H1 (cell line): ENCODE data around the gene ZNF213. TPM values are rescaled to one million over a fixed set of nuclear protein-coding genes. Genes with fewer than 3 reads are reported as not detected.
A peak's percentile ranks its signal among the peaks of the same experiment; 100 is the strongest.

Source experiments
- CTCF ChIA-PET: fragments of 300-600 bp; sonication (Branson Sonifier 250); formaldehyde crosslinking; loops from one replicate; lab custom pipeline; 2021; ENCODE audit not compliant: partially characterized antibody; lab: Charles Lee
- POLR2A ChIA-PET: fragments of 300-600 bp; sonication (Branson Sonifier 250); formaldehyde crosslinking; loops from one replicate; lab custom pipeline; 2021; ENCODE audit warnings: inconsistent platforms; ENCODE audit not compliant: partially characterized antibody; lab: Charles Lee
- DNase-seq, 2 experiments: peaks; one replicate each; pipeline versions ENCODE4 v3.0.0 to v3.0.0-alpha.2; 2010 to 2022; ENCODE audit warnings: low spot score in 2 of 2, low read depth in 1 of 2, mixed read lengths in 1 of 2
- FAIRE-seq: peaks from 2 replicates; lab custom pipeline; 2011; peaks lifted over from hg19 to GRCh38; lab: Jason Lieb, UNC
- H2AFZ ChIP-seq: 2 replicates; pipeline ENCODE4 v1.8.1; 2012; ENCODE audit warnings: low read length, inconsistent platforms
- H2AK5ac ChIP-seq: 2 replicates; pipeline ENCODE4 v1.6.1; 2013; ENCODE audit warnings: low read depth, low read length
- H2BK120ac ChIP-seq: replicated peaks from 2 replicates; pipeline ENCODE3; 2013; ENCODE audit warnings: low read depth, low read length, inconsistent platforms
- H2BK12ac ChIP-seq: 2 replicates; pipeline ENCODE4 v1.6.1; 2013; ENCODE audit warnings: low read depth, low read length
- H2BK15ac ChIP-seq: 2 replicates; pipeline ENCODE4 v1.6.1; 2013; ENCODE audit warnings: low read length
- H2BK20ac ChIP-seq: 2 replicates; pipeline ENCODE4 v1.6.1; 2013; ENCODE audit warnings: low read length
- H2BK5ac ChIP-seq: 2 replicates; pipeline ENCODE4 v1.6.1; 2013; ENCODE audit warnings: low read depth, low read length
- H3K14ac ChIP-seq: 2 replicates; pipeline ENCODE4 v1.6.1; 2013; ENCODE audit warnings: inconsistent platforms; ENCODE audit not compliant: insufficient read length
- H3K18ac ChIP-seq: 2 replicates; pipeline ENCODE4 v1.6.1; 2013; ENCODE audit warnings: low read length; ENCODE audit errors: extremely low read depth
- H3K23ac ChIP-seq: 2 replicates; pipeline ENCODE4 v1.6.1; 2013; ENCODE audit warnings: inconsistent platforms; ENCODE audit not compliant: insufficient read length
- H3K23me2 ChIP-seq: 2 replicates; pipeline ENCODE4 v1.6.1; 2013; ENCODE audit warnings: low read depth, low read length
- H3K27ac ChIP-seq: 2 replicates; pipeline ENCODE4 v1.6.1; 2011; ENCODE audit warnings: low read depth, low read length, inconsistent platforms
- H3K27me3 ChIP-seq, 4 experiments: replicated peaks in 1 of 4; 1 replicate in 1 of 4; 2 replicates in 3 of 4; pipeline versions ENCODE4 v1.6.1 to v1.8.1; 2011 to 2013; ENCODE audit warnings: low read length in 3 of 4, mild to moderate bottlenecking in 3 of 4, inconsistent platforms in 2 of 4, mixed read lengths in 2 of 4, moderate library complexity in 1 of 4; ENCODE audit not compliant: control insufficient read depth in 3 of 4, insufficient read depth in 3 of 4; ENCODE audit errors: extremely low read depth in 1 of 4
- H3K36me3 ChIP-seq, 4 experiments: 2 replicates each; pipeline versions ENCODE4 v1.6.1 to v1.8.1; 2011 to 2013; ENCODE audit warnings: mild to moderate bottlenecking in 4 of 4, low read length in 3 of 4, moderate library complexity in 2 of 4, control low read depth in 1 of 4, inconsistent platforms in 1 of 4; ENCODE audit not compliant: insufficient read depth in 4 of 4, control insufficient read depth in 2 of 4
- H3K4ac ChIP-seq: replicated peaks from 2 replicates; pipeline ENCODE3; 2013; ENCODE audit warnings: low read length, low read depth, mixed read lengths, inconsistent platforms; ENCODE audit not compliant: insufficient read length
- H3K4me1 ChIP-seq, 4 experiments: replicated peaks in 1 of 4; 1 replicate in 1 of 4; 2 replicates in 3 of 4; pipeline versions ENCODE4 v1.6.1 to v1.8.1; 2011 to 2013; ENCODE audit warnings: low read length in 3 of 4, inconsistent platforms in 2 of 4, mixed read lengths in 1 of 4; ENCODE audit not compliant: insufficient read depth in 4 of 4, control insufficient read depth in 3 of 4
- H3K4me2 ChIP-seq, 2 experiments: 2 replicates each; pipeline versions ENCODE4 v1.6.1 to v1.8.1; 2011 to 2013; ENCODE audit warnings: low read depth in 2 of 2, low read length in 2 of 2, control low read depth in 1 of 2, inconsistent platforms in 1 of 2, mild to moderate bottlenecking in 1 of 2; ENCODE audit not compliant: insufficient read depth in 1 of 2
- H3K4me3 ChIP-seq, 4 experiments: fragments of 200-600, 300-600 bp in 1 of 4; sonication (generic), shearing (Covaris generic), sonication (Bioruptor Twin) in 1 of 4; 2 replicates each; pipeline versions ENCODE4 v1.5.1 to v1.8.1; 2011 to 2016; ENCODE audit warnings: low read length in 4 of 4, low read depth in 3 of 4, control low read depth in 2 of 4, inconsistent platforms in 2 of 4, mild to moderate bottlenecking in 2 of 4, mixed read lengths in 1 of 4, moderate library complexity in 1 of 4; ENCODE audit not compliant: insufficient read depth in 2 of 4; ENCODE audit errors: extremely low read depth in 1 of 4
- H3K56ac ChIP-seq: replicated peaks from 2 replicates; pipeline ENCODE3; 2013; ENCODE audit warnings: low read depth, mild to moderate bottlenecking, mixed read lengths, low read length, inconsistent platforms; ENCODE audit not compliant: insufficient read length
- H3K79me1 ChIP-seq: 2 replicates; pipeline ENCODE4 v1.6.1; 2013; ENCODE audit warnings: low read depth, low read length, control low read depth
- H3K79me2 ChIP-seq, 2 experiments: 2 replicates each; pipeline versions ENCODE4 v1.6.1 to v1.8.1; 2012 to 2013; ENCODE audit warnings: low read length in 2 of 2, mild to moderate bottlenecking in 2 of 2, inconsistent platforms in 1 of 2; ENCODE audit not compliant: insufficient read depth in 2 of 2, control insufficient read depth in 1 of 2
- H3K9ac ChIP-seq, 4 experiments: replicated peaks in 1 of 4; 1 replicate in 1 of 4; 2 replicates in 3 of 4; pipeline versions ENCODE4 v1.6.1 to v1.8.1; 2011 to 2013; ENCODE audit warnings: low read depth in 3 of 4, low read length in 3 of 4, control low read depth in 2 of 4, mild to moderate bottlenecking in 2 of 4, moderate library complexity in 2 of 4, inconsistent platforms in 1 of 4; ENCODE audit errors: extremely low read depth in 1 of 4
- H3K9me3 ChIP-seq, 2 experiments: 2 replicates each; pipeline versions ENCODE4 v1.6.1 to v1.8.1; 2012 to 2013; ENCODE audit warnings: mild to moderate bottlenecking in 2 of 2, moderate library complexity in 2 of 2, control low read depth in 1 of 2, inconsistent platforms in 1 of 2, low read depth in 1 of 2, low read length in 1 of 2, mixed read lengths in 1 of 2; ENCODE audit not compliant: insufficient read depth in 2 of 2
- H4K20me1 ChIP-seq, 2 experiments: replicated peaks in 1 of 2; 2 replicates each; pipeline versions ENCODE3 to v1.8.1; 2011 to 2013; ENCODE audit warnings: inconsistent platforms in 2 of 2, low read length in 2 of 2, mild to moderate bottlenecking in 1 of 2; ENCODE audit not compliant: insufficient read depth in 2 of 2, control insufficient read depth in 1 of 2
- H4K5ac ChIP-seq: 2 replicates; pipeline ENCODE4 v1.6.1; 2013; ENCODE audit warnings: low read length, low read depth, mixed read lengths, inconsistent platforms; ENCODE audit not compliant: insufficient read length
- H4K8ac ChIP-seq: 2 replicates; pipeline ENCODE4 v1.8.0; 2013; ENCODE audit warnings: mild to moderate bottlenecking, moderate library complexity, low read length, inconsistent platforms; ENCODE audit not compliant: insufficient read depth; ENCODE audit errors: extremely low read depth
- H4K91ac ChIP-seq: replicated peaks from 2 replicates; pipeline ENCODE3; 2013; ENCODE audit warnings: low read length, mixed read lengths, inconsistent platforms; ENCODE audit not compliant: insufficient read length
- CHD1 ChIP-seq: IDR thresholded peaks from 2 replicates; pipeline ENCODE4 v1.6.1; 2012; ENCODE audit warnings: low read depth, low read length, improper control_type of control experiment
- EZH2 ChIP-seq: fragments of 200-600 bp; sonication (generic); IDR thresholded peaks from 2 replicates; pipeline ENCODE4 v1.7.1; 2012; ENCODE audit warnings: low read depth, mild to moderate bottlenecking, moderate library complexity, low read length, inconsistent platforms; ENCODE audit not compliant: severe bottlenecking
- WGBS, 2 experiments: shearing (Covaris generic) in 1 of 2; methylation state at CpG; one replicate each; pipeline versions ENCODE4 v1.1.6 to v1.1.7; 2013 to 2015; ENCODE audit warnings: low lambda C conversion rate in 2 of 2, mixed read lengths in 2 of 2, inconsistent platforms in 1 of 2, low coverage in 1 of 2, missing lambda C conversion rate in 1 of 2; ENCODE audit not compliant: insufficient replicate concordance in 2 of 2, insufficient coverage in 1 of 2, insufficient read length in 1 of 2; ENCODE audit errors: extremely low coverage in 1 of 2, missing lambda C conversion rate in 1 of 2; 5-methylcytosine and 5-hydroxymethylcytosine counted together
- polyA plus RNA-seq, 7 experiments: library from polyadenylated mRNA; depleted of rRNA in 3 of 7; stranded (reverse) in 5 of 7; unstranded in 2 of 7; fragments of >200 nt in 5 of 7; fragments of 200-250 nt in 2 of 7; gene quantifications; 1 replicate in 5 of 7; 2 replicates in 1 of 7; 4 replicates in 1 of 7; pipeline versions ENCODE4 v1.2.1 to v1.2.3, GENCODE V29; 2011 to 2013; ENCODE audit warnings: missing spikeins in 2 of 7, mixed read lengths in 2 of 7
- total RNA-seq: library from RNA; stranded (reverse); fragmentation: NEBNext Ultra II Directional; extraction: Animal tissue kit (Norgen Biotek cat#: 25700); gene quantifications from 2 replicates; pipeline ENCODE4 v1.2.1, GENCODE V29; 2021

The ZNF213 gene
- total and polyA plus RNA-seq, 2 of the 8 experiments (the other 6 are each of a cell fraction or from before 2014, with no cell fraction given), result 1.6 to 6.9 TPM

GRCh38 chr16:3183445-3184139 is 48.8 kb downstream of the ZNF213 start:
- no peak overlapping the region for H3K14ac ChIP-seq

More at GRCh38 chr16:3183445-3184139, 48.8 kb downstream of the ZNF213 start:
- H2BK120ac ChIP-seq, result no peak overlapping the region
- no peaks in the 10 kb centered on the region; a peak in 2 of 7 replicates for H3K4me1 ChIP-seq
- H2BK12ac ChIP-seq, result no peak overlapping the region
- no peak overlapping the region for H3K18ac ChIP-seq
- CTCF ChIA-PET, result interaction anchor here (0.6 to 4.8 kb wide), 15 partner anchors 8 to 1203 kb away, joined by 3 to 35 read pairs (median 3); partner anchors contain the start of gene ZNF213
- WGBS, 2 experiments, result 4% methylated on average over 41 of the region's 42 CpGs; no CpG with 5 or more reads in 1 of the 2 experiments
- peak overlapping the region; percentile 68 to 87 for H3K4me2 ChIP-seq
- no peaks in the 10 kb centered on the region for H3K9me3 ChIP-seq
- no peak overlapping the region for H2BK20ac ChIP-seq
- no peak overlapping the region for H3K4ac ChIP-seq
- FAIRE-seq (no peak), DNase-seq (no peak)
- H3K4me3 ChIP-seq, result peak overlapping the region; percentile 48 to 85 (median 82)
- no peaks in the 10 kb centered on the region for H3K79me2 ChIP-seq
- no peak overlapping the region for H3K27ac ChIP-seq
- peak; percentile 49 for TF ChIP-seq EZH2
- TF ChIP-seq CHD1, result no peak
- no peak overlapping the region for H2AK5ac ChIP-seq
- no peaks in the 10 kb centered on the region for H4K20me1 ChIP-seq
- no peaks in the 10 kb centered on the region for H3K36me3 ChIP-seq
- no peak overlapping the region for H2BK5ac ChIP-seq
- peaks cover 0 to 38% (median 25%) of the 10 kb centered on the region in 4 experiments; a peak in 6 of 7 replicates for H3K27me3 ChIP-seq
- no peak overlapping the region for H3K56ac ChIP-seq
- H3K23me2 ChIP-seq, result peaks cover 14% of the 10 kb centered on the region; the same call in 1 of the 2 replicates
- peak overlapping the region; percentile 76; the same call in 1 of the 2 replicates for H2AFZ ChIP-seq
- no peak overlapping the region for H2BK15ac ChIP-seq
- POLR2A ChIA-PET, result interaction anchor here (1.0 to 4.5 kb wide), 6 partner anchors 9 to 301 kb away, joined by 3 to 28 read pairs (median 4); no protein-coding TSS in a partner anchor
- no peak overlapping the region for H4K5ac ChIP-seq
- no peak overlapping the region for H3K23ac ChIP-seq
- no peaks in the 10 kb centered on the region for H3K79me1 ChIP-seq
- H4K8ac ChIP-seq, result no peak overlapping the region
- H4K91ac ChIP-seq, result no peak overlapping the region
- no peak overlapping the region; a peak in 1 of 7 replicates for H3K9ac ChIP-seq
